NB4 (cell line): Measurements from ENCODE around the gene RANBP17.

Experiments
- MYC ChIP-seq: IDR thresholded peaks from 2 replicates; pipeline ENCODE4 v1.6.1; 2011; ENCODE audit warnings: low read depth, low read length
- POLR2A ChIP-seq: IDR thresholded peaks from 2 replicates; pipeline ENCODE4 v1.6.1; 2011; ENCODE audit warnings: mild to moderate bottlenecking; ENCODE audit not compliant: insufficient read length; ENCODE audit errors: extremely low read depth
- TF ChIP-seq, protein P1 (sequence below): IDR thresholded peaks from one replicate; pipeline ENCODE4 v1.5.1; 2012; ENCODE audit warnings: low read depth, low read length
- TF ChIP-seq, protein P2 (sequence below): IDR thresholded peaks from 2 replicates; pipeline ENCODE4 v1.6.1; 2011; ENCODE audit warnings: low read depth, low read length

DNA sequence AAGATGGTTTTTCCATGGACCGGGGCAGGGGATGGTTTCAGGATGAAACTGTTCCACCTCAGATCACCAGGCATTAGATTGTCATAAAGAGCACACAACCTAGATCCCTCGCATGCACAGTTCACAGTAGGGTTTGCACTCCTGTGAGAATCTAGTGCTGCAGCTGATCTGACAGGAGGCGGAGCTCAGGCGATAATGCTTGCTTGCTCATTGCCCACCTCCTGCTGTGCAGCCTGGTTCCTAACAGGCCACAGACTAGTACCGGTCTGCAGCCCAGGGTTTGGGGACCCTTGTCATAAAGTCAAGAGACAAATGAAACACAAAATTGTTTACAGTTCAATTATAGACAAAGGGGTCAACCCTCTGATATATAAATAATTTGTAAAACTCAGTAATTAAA is 101.7 kb downstream of the RANBP17 start:
- TF ChIP-seq, protein P1, sequence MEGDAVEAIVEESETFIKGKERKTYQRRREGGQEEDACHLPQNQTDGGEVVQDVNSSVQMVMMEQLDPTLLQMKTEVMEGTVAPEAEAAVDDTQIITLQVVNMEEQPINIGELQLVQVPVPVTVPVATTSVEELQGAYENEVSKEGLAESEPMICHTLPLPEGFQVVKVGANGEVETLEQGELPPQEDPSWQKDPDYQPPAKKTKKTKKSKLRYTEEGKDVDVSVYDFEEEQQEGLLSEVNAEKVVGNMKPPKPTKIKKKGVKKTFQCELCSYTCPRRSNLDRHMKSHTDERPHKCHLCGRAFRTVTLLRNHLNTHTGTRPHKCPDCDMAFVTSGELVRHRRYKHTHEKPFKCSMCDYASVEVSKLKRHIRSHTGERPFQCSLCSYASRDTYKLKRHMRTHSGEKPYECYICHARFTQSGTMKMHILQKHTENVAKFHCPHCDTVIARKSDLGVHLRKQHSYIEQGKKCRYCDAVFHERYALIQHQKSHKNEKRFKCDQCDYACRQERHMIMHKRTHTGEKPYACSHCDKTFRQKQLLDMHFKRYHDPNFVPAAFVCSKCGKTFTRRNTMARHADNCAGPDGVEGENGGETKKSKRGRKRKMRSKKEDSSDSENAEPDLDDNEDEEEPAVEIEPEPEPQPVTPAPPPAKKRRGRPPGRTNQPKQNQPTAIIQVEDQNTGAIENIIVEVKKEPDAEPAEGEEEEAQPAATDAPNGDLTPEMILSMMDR, result no peak
- TF ChIP-seq POLR2A (no peak), MYC (no peak)
- TF ChIP-seq, protein P2, sequence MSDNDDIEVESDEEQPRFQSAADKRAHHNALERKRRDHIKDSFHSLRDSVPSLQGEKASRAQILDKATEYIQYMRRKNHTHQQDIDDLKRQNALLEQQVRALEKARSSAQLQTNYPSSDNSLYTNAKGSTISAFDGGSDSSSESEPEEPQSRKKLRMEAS, result no peak
